ENCODE results near the gene INKA2. TPM values are rescaled to one million over a fixed set of nuclear protein-coding genes. Genes with fewer than 3 reads are reported as not detected.

The INKA2 gene
- total RNA-seq, 1 experiment from 2014 or later, result 12.3 TPM

DNA sequence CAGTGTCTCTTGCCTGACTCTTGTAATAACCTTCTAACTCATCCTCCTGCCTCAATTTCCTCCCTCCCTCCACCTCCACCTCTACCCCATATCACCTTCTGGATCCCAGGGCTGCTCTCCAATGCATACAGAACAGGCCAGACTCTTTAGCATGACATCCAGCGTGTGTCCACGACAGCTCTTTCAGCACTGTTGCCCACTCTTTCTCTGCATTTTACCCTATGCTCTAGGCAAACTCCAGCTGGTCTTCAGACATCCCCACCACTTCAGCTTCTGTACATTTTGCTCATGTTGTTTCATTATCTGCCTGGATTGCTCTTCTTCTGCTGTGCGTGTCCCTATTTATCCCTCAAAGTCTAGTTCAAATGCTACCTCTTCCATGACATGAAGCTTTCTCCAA is 4.8 kb downstream of the INKA2 start:
- Histone ChIP-seq H2AFZ (ENCODE audit: low read length) (no peak overlapping the region), H3K27me3 (ENCODE audit: insufficient read depth, low read length) (no peaks in the 10 kb centered on the region), H3K27ac (ENCODE audit: insufficient read length, low read depth, low read length) (no peak overlapping the region), H3K9ac (ENCODE audit: extremely low read depth, insufficient read length, low read length) (no peak overlapping the region), H3K9me3 (ENCODE audit: control insufficient read depth, low read depth, low read length) (no peaks in the 10 kb centered on the region), H2BK20ac (ENCODE audit: low read depth, low read length, poor library complexity, severe bottlenecking) (no peak overlapping the region), H3K4me1 (ENCODE audit: insufficient read depth, low read length) (peaks cover 20% of the 10 kb centered on the region), H3T11ph (ENCODE audit: low read length) (no peak overlapping the region), H4K8ac (replicated peaks; ENCODE audit: insufficient read length, low read depth, low read length) (no peak overlapping the region), H4K5ac (ENCODE audit: insufficient read length, low read depth, low read length) (no peak overlapping the region), H4K20me1 (ENCODE audit: control insufficient read depth, insufficient read depth, insufficient read length) (no peaks in the 10 kb centered on the region), H2AK5ac (ENCODE audit: insufficient read length, low read length) (no peak overlapping the region), H3K23me2 (ENCODE audit: insufficient read length, low read depth, low read length, poor library complexity, severe bottlenecking) (peaks cover 13% of the 10 kb centered on the region), H2BK12ac (ENCODE audit: insufficient read length, low read depth, low read length) (no peak overlapping the region), H3K4me2 (ENCODE audit: insufficient read depth, insufficient read length, low read length) (no peak overlapping the region), H2BK120ac (ENCODE audit: low read depth, low read length, poor library complexity, severe bottlenecking) (no peak overlapping the region), H2BK5ac (ENCODE audit: insufficient read length, low read length) (no peak overlapping the region), H3K79me2 (ENCODE audit: insufficient read depth, low read length) (no peaks in the 10 kb centered on the region; the same call in 1 of the 2 replicates), H3K56ac (ENCODE audit: insufficient read length, low read depth, low read length) (no peak overlapping the region), H4K91ac (ENCODE audit: insufficient read length, low read depth, low read length) (no peak overlapping the region), H3K79me1 (ENCODE audit: insufficient read depth, low read depth, low read length, poor library complexity, severe bottlenecking) (peaks cover 2% of the 10 kb centered on the region), H3K18ac (ENCODE audit: insufficient read length, low read depth, low read length) (no peak overlapping the region), H2BK15ac (ENCODE audit: low read depth, low read length) (no peak overlapping the region), H3K4ac (ENCODE audit: low read depth, low read length) (no peak overlapping the region), H3K14ac (ENCODE audit: insufficient read depth, low read length) (no peak overlapping the region), H3K23ac (ENCODE audit: insufficient read length, low read depth, low read length) (no peak overlapping the region)
- TF ChIP-seq, protein P1, sequence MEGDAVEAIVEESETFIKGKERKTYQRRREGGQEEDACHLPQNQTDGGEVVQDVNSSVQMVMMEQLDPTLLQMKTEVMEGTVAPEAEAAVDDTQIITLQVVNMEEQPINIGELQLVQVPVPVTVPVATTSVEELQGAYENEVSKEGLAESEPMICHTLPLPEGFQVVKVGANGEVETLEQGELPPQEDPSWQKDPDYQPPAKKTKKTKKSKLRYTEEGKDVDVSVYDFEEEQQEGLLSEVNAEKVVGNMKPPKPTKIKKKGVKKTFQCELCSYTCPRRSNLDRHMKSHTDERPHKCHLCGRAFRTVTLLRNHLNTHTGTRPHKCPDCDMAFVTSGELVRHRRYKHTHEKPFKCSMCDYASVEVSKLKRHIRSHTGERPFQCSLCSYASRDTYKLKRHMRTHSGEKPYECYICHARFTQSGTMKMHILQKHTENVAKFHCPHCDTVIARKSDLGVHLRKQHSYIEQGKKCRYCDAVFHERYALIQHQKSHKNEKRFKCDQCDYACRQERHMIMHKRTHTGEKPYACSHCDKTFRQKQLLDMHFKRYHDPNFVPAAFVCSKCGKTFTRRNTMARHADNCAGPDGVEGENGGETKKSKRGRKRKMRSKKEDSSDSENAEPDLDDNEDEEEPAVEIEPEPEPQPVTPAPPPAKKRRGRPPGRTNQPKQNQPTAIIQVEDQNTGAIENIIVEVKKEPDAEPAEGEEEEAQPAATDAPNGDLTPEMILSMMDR (conservative IDR thresholded peaks at IDR 0.05), result no peak
- peaks cover 15 to 18% of the 10 kb centered on the region in 2 experiments for H3K4me1 Mint-ChIP-seq
- no peak for DNase-seq
- no peak overlapping the region for H3K27ac Mint-ChIP-seq
- peaks cover 2% of the 10 kb centered on the region; the same call in 1 of the 2 replicates for H3K27me3 Mint-ChIP-seq (ENCODE audit: low read depth)
- no peak overlapping the region for H3K4me3 Mint-ChIP-seq
- no peaks in the 10 kb centered on the region for H3K9me3 Mint-ChIP-seq
- no peaks in the 10 kb centered on the region for H3K36me3 Mint-ChIP-seq (ENCODE audit: insufficient read depth in 1 of 3, low read depth in 3 of 3)
- no CpG with 5 or more reads among the region's 3 CpGs for WGBS (ENCODE audit: extremely low coverage, insufficient read length, low lambda C conversion rate)
